Measurements from ENCODE around the gene AHNAK2.

AHNAK2 gene

DNA sequence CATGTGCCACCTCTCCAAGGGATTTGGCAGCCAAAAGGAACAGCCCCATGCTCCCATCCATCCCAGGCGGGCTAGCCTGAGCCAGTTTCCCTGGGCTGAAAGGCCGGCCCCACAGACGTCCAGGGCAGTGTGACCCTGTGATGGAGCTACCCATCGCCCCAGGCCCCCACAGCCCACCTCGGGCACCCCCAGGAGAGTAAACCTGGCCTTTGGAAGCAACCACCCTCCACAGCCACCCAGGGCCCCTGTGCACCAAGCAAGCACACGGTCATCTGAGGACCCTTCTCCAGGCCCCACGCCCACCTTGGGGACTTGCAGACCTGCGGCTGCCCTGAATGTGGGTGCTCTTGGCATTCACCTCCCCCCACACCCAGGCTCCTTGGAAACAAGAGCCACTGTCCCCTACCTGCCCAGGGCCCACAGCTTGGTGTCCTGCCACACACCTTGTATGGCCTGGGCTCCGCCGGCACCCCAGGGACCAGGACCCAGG, 8.4 kb downstream of the AHNAK2 start:
- TF ChIP-seq, protein P1, sequence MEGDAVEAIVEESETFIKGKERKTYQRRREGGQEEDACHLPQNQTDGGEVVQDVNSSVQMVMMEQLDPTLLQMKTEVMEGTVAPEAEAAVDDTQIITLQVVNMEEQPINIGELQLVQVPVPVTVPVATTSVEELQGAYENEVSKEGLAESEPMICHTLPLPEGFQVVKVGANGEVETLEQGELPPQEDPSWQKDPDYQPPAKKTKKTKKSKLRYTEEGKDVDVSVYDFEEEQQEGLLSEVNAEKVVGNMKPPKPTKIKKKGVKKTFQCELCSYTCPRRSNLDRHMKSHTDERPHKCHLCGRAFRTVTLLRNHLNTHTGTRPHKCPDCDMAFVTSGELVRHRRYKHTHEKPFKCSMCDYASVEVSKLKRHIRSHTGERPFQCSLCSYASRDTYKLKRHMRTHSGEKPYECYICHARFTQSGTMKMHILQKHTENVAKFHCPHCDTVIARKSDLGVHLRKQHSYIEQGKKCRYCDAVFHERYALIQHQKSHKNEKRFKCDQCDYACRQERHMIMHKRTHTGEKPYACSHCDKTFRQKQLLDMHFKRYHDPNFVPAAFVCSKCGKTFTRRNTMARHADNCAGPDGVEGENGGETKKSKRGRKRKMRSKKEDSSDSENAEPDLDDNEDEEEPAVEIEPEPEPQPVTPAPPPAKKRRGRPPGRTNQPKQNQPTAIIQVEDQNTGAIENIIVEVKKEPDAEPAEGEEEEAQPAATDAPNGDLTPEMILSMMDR (IDR thresholded peaks at IDR 0.05; ENCODE audit: borderline replicate concordance, control extremely low read depth, extremely low read depth, insufficient read depth, missing control alignments): no peak
- in situ Hi-C loops (cut with MboI; ENCODE audit: low sequenced_read_pairs, unreplicated experiment): no loop called here
- no peak for DNase-seq (ENCODE audit: low spot score)

DNA sequence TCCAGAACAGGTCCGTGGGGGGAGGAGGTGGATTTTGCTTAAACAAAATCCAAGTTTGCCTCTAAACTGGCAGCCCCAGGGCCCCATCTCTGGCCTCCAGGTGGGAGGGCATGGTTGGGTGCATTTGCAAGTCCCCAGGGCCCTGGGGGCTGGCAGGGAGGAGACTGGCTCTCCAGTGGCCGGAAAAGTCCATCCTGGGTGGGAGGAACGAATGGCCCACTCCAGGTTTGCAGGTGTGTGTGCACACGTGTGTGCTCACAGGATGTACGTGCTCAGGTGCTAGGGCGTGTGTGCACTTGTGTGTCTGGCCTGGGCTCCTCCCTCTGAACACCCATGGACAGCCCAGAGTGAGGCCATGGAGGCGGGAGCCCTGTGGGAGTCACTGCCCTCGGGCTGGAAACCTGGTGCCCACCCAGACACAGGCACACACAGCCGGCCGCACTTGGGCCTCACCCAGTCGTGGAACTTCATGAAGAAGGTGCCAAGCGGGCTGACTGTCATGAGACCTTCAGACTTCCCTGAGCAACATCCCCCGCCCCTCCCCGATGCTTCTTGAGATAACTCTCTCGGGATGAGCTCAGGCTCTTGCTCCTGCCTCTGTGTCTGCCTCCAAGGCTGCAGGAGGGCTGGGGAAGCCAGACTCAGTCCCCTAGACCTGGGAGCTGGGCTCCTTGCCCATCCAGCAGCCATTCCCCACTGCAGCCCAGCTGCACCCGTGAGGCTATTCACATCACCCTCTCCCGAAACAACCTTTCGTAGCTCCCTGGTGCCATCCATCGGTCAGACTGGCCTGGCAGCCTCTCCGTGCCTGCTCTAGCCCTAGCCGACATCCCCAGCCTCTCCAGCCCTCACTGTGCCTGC, 9.4 kb downstream of the AHNAK2 start:
- TF ChIP-seq, protein P1 (IDR thresholded peaks at IDR 0.05; ENCODE audit: borderline replicate concordance, control extremely low read depth, extremely low read depth, insufficient read depth, missing control alignments): no peak
- in situ Hi-C loops (cut with MboI; ENCODE audit: low sequenced_read_pairs, unreplicated experiment): no loop called here
- DNase-seq (ENCODE audit: low spot score): no peak

DNA sequence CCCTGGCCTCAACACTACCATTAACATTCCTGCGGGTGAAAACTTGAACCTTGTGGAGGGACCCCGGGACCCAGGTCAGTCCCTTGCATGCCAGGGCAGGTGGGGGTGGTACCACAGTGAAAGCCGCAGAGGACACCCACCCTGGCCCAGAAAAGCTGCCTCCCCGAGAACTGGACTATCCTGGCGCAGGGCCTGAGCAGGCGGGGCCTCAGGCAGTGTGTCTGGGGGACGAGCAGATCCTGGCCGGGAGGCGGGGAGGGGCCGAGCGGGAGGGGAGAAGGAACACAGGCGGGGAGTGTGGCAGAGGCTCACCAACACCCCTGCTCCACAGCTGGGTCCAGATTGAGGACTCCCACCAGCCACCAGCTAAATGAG, 10.0 kb downstream of the AHNAK2 start:
- no peak for DNase-seq (ENCODE audit: low spot score)
- in situ Hi-C loops (cut with MboI; ENCODE audit: low sequenced_read_pairs, unreplicated experiment): no loop called here
- TF ChIP-seq, protein P1 (IDR thresholded peaks at IDR 0.05; ENCODE audit: borderline replicate concordance, control extremely low read depth, extremely low read depth, insufficient read depth, missing control alignments): no peak

- TF ChIP-seq, protein P1 (IDR thresholded peaks at IDR 0.05; ENCODE audit: borderline replicate concordance, control extremely low read depth, extremely low read depth, insufficient read depth, missing control alignments): no peak
- in situ Hi-C loops (cut with MboI; ENCODE audit: low sequenced_read_pairs, unreplicated experiment): no loop called here
- no peak for DNase-seq (ENCODE audit: low spot score)
These were observed 10.6 kb downstream of the AHNAK2 start for GRCh38 chr14:104967386-104968152.

- in situ Hi-C loops (cut with MboI; ENCODE audit: low sequenced_read_pairs, unreplicated experiment): no loop called here
- no peak for DNase-seq (ENCODE audit: low spot score)
- TF ChIP-seq, protein P1 (IDR thresholded peaks at IDR 0.05; ENCODE audit: borderline replicate concordance, control extremely low read depth, extremely low read depth, insufficient read depth, missing control alignments): no peak
These were observed 11.2 kb downstream of the AHNAK2 start for GRCh38 chr14:104966981-104967385.

DNA sequence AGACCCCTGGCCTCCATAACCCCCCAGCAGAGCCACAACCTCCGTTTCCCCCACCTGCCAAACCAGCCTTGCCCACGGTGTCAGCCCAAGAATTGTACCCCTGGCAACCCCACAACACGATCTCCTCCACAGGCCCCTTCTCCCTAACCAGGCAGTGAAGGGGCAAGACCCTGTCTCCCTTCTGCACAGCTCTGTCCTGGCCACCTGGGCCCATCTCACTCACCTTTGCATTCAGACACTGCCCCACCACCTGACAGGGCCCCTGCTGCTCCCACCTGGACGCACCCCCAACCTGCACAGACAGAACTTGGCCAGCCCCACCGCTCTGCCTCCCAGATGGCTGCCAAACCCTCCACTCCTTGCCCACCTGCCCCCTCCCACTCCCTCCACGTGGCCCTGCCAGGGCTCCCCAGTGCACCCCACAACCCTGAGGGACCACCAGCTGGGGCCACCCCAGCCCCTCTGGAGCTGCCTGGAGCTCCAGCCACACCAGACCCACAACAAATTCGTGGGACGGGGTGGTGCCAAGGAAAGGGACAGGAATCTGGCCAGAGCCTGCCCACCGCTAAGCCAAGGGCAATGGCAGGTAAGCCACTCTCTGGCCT, 11.8 kb downstream of the AHNAK2 start:
- in situ Hi-C loops (cut with MboI; ENCODE audit: low sequenced_read_pairs, unreplicated experiment): no loop called here
- TF ChIP-seq, protein P1 (IDR thresholded peaks at IDR 0.05; ENCODE audit: borderline replicate concordance, control extremely low read depth, extremely low read depth, insufficient read depth, missing control alignments): no peak
- no peak for DNase-seq (ENCODE audit: low spot score)

All from GM13976 (cell line).